GM23338 (cell line): Measurements from ENCODE around the gene CYBA. TPM values are rescaled to one million over a fixed set of nuclear protein-coding genes. Genes with fewer than 3 reads are reported as not detected.

ENCODE experiments used
- ATAC-seq: fragments of 200-7000 bp; cut with Tn5 transposase; 3 replicates; pipeline ENCODE4 v1.9.1; 2020
- DNase-seq: peaks from one replicate; pipeline ENCODE4 v3.0.0-alpha.2; 2015; ENCODE audit warnings: low spot score
- H2AFZ ChIP-seq: fragments of 200-600 bp; sonication (generic); 2 replicates; pipeline ENCODE4 v1.8.0; 2016; ENCODE audit warnings: antibody characterized with exemption, mild to moderate bottlenecking, moderate library complexity
- H3F3A ChIP-seq: fragments of 200-600 bp; sonication (generic); replicated peaks from 2 replicates; pipeline ENCODE4 v1.8.0; 2017; ENCODE audit warnings: antibody characterized with exemption, mixed run types, low read depth
- H3K27ac ChIP-seq: fragments of 200-600 bp; sonication (generic); 2 replicates; pipeline ENCODE4 v1.6.1; 2016; ENCODE audit warnings: low read depth
- H3K27me3 ChIP-seq: fragments of 200-600 bp; sonication (generic); 2 replicates; pipeline ENCODE4 v1.8.0; 2016; ENCODE audit warnings: mild to moderate bottlenecking, mixed run types, moderate library complexity; ENCODE audit not compliant: insufficient read depth
- H3K36me3 ChIP-seq: fragments of 200-600 bp; sonication (generic); 2 replicates; pipeline ENCODE4 v1.8.0; 2016; ENCODE audit warnings: mild to moderate bottlenecking; ENCODE audit not compliant: insufficient read depth
- H3K4me1 ChIP-seq: fragments of 200-600 bp; sonication (generic); 2 replicates; pipeline ENCODE4 v1.8.0; 2016; ENCODE audit warnings: mild to moderate bottlenecking, moderate library complexity; ENCODE audit not compliant: insufficient read depth
- H3K4me2 ChIP-seq: fragments of 200-600 bp; sonication (generic); 2 replicates; pipeline ENCODE4 v1.7.1; 2017; ENCODE audit warnings: mixed run types
- H3K4me3 ChIP-seq: fragments of 200-600 bp; sonication (generic); 2 replicates; pipeline ENCODE4 v1.6.1; 2016; ENCODE audit warnings: mixed run types
- H3K79me2 ChIP-seq: fragments of 200-600 bp; sonication (generic); replicated peaks from 2 replicates; pipeline ENCODE4 v1.8.0; 2017; ENCODE audit warnings: mild to moderate bottlenecking; ENCODE audit not compliant: insufficient read depth
- H3K9me2 ChIP-seq: fragments of 200-600 bp; sonication (generic); 2 replicates; pipeline ENCODE4 v1.8.0; 2017; ENCODE audit not compliant: insufficient read depth
- H4K20me1 ChIP-seq: fragments of 200-600 bp; sonication (generic); replicated peaks from 2 replicates; pipeline ENCODE4 v1.8.0; 2017; ENCODE audit warnings: mild to moderate bottlenecking; ENCODE audit not compliant: insufficient read depth
- H3K27ac Mint-ChIP-seq: 2 replicates; pipeline ENCODE4 v1.8.0; 2020; ENCODE audit warnings: inconsistent platforms, mild to moderate bottlenecking, moderate library complexity, mixed read lengths
- H3K27me3 Mint-ChIP-seq: 3 replicates; pipeline ENCODE4 v1.8.0; 2022; ENCODE audit warnings: low read depth, mild to moderate bottlenecking, moderate library complexity, mixed read lengths, inconsistent platforms; ENCODE audit not compliant: insufficient read depth, poor library complexity
- H3K36me3 Mint-ChIP-seq: 3 replicates; pipeline ENCODE4 v1.8.0; 2021; ENCODE audit warnings: low read depth, mild to moderate bottlenecking, inconsistent platforms, moderate library complexity, mixed read lengths
- H3K4me1 Mint-ChIP-seq: 3 replicates; pipeline ENCODE4 v1.8.0; 2020; ENCODE audit warnings: mild to moderate bottlenecking, inconsistent platforms, mixed read lengths
- H3K4me3 Mint-ChIP-seq: 3 replicates; pipeline ENCODE4 v1.8.0; 2021; ENCODE audit warnings: moderate library complexity, mild to moderate bottlenecking, inconsistent platforms, mixed read lengths
- H3K9me3 Mint-ChIP-seq: 3 replicates; pipeline ENCODE4 v1.8.0; 2020; ENCODE audit warnings: moderate library complexity, mild to moderate bottlenecking, inconsistent platforms, mixed read lengths
- CREB1 ChIP-seq: fragments of 250-450 bp; sonication (Bioruptor Pico); IDR thresholded peaks from 2 replicates; pipeline ENCODE4 v1.5.0; 2020; ENCODE audit warnings: low read depth, mild to moderate bottlenecking, moderate library complexity
- CTCF ChIP-seq, 2 experiments: fragments of 200-600 bp in 1 of 2; sonication (generic) in 1 of 2; conservative IDR thresholded peaks; 2 replicates each; pipeline versions ENCODE4 v1.5.1 to v1.6.1; 2016 to 2017; ENCODE audit warnings: antibody characterized with exemption in 2 of 2, low read depth in 2 of 2, mild to moderate bottlenecking in 2 of 2, moderate library complexity in 1 of 2
- ETS1 ChIP-seq: IDR thresholded peaks from 2 replicates; pipeline ENCODE4 v1.6.1; 2016; ENCODE audit warnings: antibody characterized with exemption
- EZH2 ChIP-seq: fragments of 200-600 bp; sonication (generic); IDR thresholded peaks from one replicate; pipeline ENCODE4 v1.8.0; 2017; ENCODE audit warnings: antibody characterized with exemption, mild to moderate bottlenecking, low read depth; ENCODE audit not compliant: unreplicated experiment
- EZH2phosphoT487 ChIP-seq: fragments of 200-600 bp; sonication (generic); IDR thresholded peaks from one replicate; pipeline ENCODE4 v1.8.1; 2018; ENCODE audit warnings: antibody characterized with exemption; ENCODE audit not compliant: unreplicated experiment
- JUNB ChIP-seq: IDR thresholded peaks from one replicate; pipeline ENCODE4 v1.6.1; 2016; ENCODE audit warnings: antibody characterized with exemption; ENCODE audit not compliant: unreplicated experiment
- NANOG ChIP-seq: IDR thresholded peaks from 2 replicates; pipeline ENCODE4 v1.6.1; 2016; ENCODE audit warnings: antibody characterized with exemption, borderline replicate concordance
- POLR2AphosphoS5 ChIP-seq: IDR thresholded peaks from 2 replicates; pipeline ENCODE4 v1.6.1; 2016; ENCODE audit warnings: antibody characterized with exemption, low read depth
- REST ChIP-seq: IDR thresholded peaks from one replicate; pipeline ENCODE4 v1.6.1; 2018; ENCODE audit warnings: antibody characterized with exemption; ENCODE audit not compliant: unreplicated experiment
- STAT1 ChIP-seq: IDR thresholded peaks from one replicate; pipeline ENCODE4 v1.6.1; 2016; ENCODE audit warnings: antibody characterized with exemption; ENCODE audit not compliant: unreplicated experiment
- ZNF114 ChIP-seq: fragments of 250-450 bp; sonication (Bioruptor Pico); IDR thresholded peaks from 2 replicates; pipeline ENCODE4 v1.5.0; 2020; ENCODE audit warnings: mild to moderate bottlenecking, moderate library complexity
- ZNF331 ChIP-seq: fragments of 250-450 bp; sonication (Bioruptor Pico); IDR thresholded peaks from 2 replicates; pipeline ENCODE4 v1.5.0; 2020; ENCODE audit warnings: low read depth, mild to moderate bottlenecking, moderate library complexity
- ZNF462 ChIP-seq: fragments of 250-450 bp; sonication (Bioruptor Pico); IDR thresholded peaks from 2 replicates; pipeline ENCODE4 v1.5.0; 2020; ENCODE audit warnings: mild to moderate bottlenecking, moderate library complexity
- polyA plus RNA-seq: library from polyadenylated mRNA; unstranded; fragments of >200 nt; fragmentation: Nextera tagmentation; extraction: Ambion mirVana; gene quantifications from 2 replicates; pipeline ENCODE4 v1.2.1, GENCODE V29; 2016
- total RNA-seq: library from RNA; depleted of rRNA; stranded (reverse); fragments of >200 nt; shearing (Covaris generic); gene quantifications from 2 replicates; pipeline ENCODE4 v1.2.3, GENCODE V29; 2014

The CYBA gene
- total and polyA plus RNA-seq, 2 experiments from 2014 or later: 275 to 281 TPM

GRCh38 chr16:88630433-88630832 is 20.4 kb downstream of the CYBA start:
- Histone ChIP-seq H4K20me1 (0 out of 2 replicates have a peak, but pooled peaks cover 5% of the 10 kb centered on the region), H3K4me3 (no peak overlapping the region), H3K36me3 (peaks cover 13% of the 10 kb centered on the region; the same call in 1 of the 2 replicates), H3K4me1 (peaks cover 10% of the 10 kb centered on the region; the same call in 1 of the 2 replicates), H3K4me2 (no peak overlapping the region), H3K9me2 (no peaks in the 10 kb centered on the region), H2AFZ (no peak overlapping the region), H3K27me3 (no peaks in the 10 kb centered on the region), H3K27ac (peak overlapping the region; percentile 45; the same call in 1 of the 2 replicates), H3F3A (peaks cover 8% of the 10 kb centered on the region; the same call in 1 of the 2 replicates), H3K79me2 (no peaks in the 10 kb centered on the region)
- H3K36me3 Mint-ChIP-seq: peaks cover 45% of the 10 kb centered on the region
- no peak overlapping the region for H3K27ac Mint-ChIP-seq
- no peaks in the 10 kb centered on the region for H3K9me3 Mint-ChIP-seq
- ATAC-seq: no peak
- H3K4me1 Mint-ChIP-seq: peaks cover 24% of the 10 kb centered on the region
- peaks cover 9% of the 10 kb centered on the region for H3K27me3 Mint-ChIP-seq
- DNase-seq: no peak
- no peak overlapping the region for H3K4me3 Mint-ChIP-seq
- TF ChIP-seq STAT1 (no peak), EZH2phosphoT487 (no peak), ZNF331 (CRISPR knock-in tag) (no peak), ZNF462 (no peak), ETS1 (no peak), EZH2 (no peak), JUNB (no peak), ZNF114 (CRISPR knock-in tag) (no peak), CREB1 (CRISPR knock-in tag) (no peak), REST (no peak), POLR2AphosphoS5 (no peak), NANOG (no peak), CTCF (conservative IDR thresholded peaks at IDR 0.05; ENCODE audit: low read depth in 2 of 2) (no peak)
